ENCODE measurements around the gene STX18. TPM values are rescaled to one million over a fixed set of nuclear protein-coding genes. Genes with fewer than 3 reads are reported as not detected.

The STX18 gene
- total and polyA plus RNA-seq, 11 donors, result 10.1 to 26.1 (median 18.0) TPM

GRCh38 chr4:4491396-4491893 lies 50.4 kb downstream of the STX18 start:
- Histone ChIP-seq H3K9me3 (no peaks in the 10 kb centered on the region), H3K4me1 (peaks cover 0 to 19% (median 0%) of the 10 kb centered on the region in 12 donors), H3K36me3 (no peaks in the 10 kb centered on the region), H3K4me3 (no peak overlapping the region), H3K27me3 (no peaks in the 10 kb centered on the region), H3K27ac (no peak overlapping the region)
- intact Hi-C loops (cut with DNase I), result no loop called here
- DNase-seq (no peak), ATAC-seq (no peak)
- WGBS, 4 donors, result 87 to 91% (median 89%) methylated on average over 8 of the region's 8 CpGs
- TF ChIP-seq POLR2A (IDR thresholded peaks at IDR 0.05), result no peak
- TF ChIP-seq, protein P1, sequence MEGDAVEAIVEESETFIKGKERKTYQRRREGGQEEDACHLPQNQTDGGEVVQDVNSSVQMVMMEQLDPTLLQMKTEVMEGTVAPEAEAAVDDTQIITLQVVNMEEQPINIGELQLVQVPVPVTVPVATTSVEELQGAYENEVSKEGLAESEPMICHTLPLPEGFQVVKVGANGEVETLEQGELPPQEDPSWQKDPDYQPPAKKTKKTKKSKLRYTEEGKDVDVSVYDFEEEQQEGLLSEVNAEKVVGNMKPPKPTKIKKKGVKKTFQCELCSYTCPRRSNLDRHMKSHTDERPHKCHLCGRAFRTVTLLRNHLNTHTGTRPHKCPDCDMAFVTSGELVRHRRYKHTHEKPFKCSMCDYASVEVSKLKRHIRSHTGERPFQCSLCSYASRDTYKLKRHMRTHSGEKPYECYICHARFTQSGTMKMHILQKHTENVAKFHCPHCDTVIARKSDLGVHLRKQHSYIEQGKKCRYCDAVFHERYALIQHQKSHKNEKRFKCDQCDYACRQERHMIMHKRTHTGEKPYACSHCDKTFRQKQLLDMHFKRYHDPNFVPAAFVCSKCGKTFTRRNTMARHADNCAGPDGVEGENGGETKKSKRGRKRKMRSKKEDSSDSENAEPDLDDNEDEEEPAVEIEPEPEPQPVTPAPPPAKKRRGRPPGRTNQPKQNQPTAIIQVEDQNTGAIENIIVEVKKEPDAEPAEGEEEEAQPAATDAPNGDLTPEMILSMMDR (IDR thresholded peaks at IDR 0.05), result no peak

- TF ChIP-seq, protein P1 (IDR thresholded peaks at IDR 0.05), result no peak
- no peak for TF ChIP-seq POLR2A (IDR thresholded peaks at IDR 0.05)
- Histone ChIP-seq H3K4me3 (no peak overlapping the region), H3K27me3 (no peaks in the 10 kb centered on the region), H3K9me3 (no peaks in the 10 kb centered on the region), H3K4me1 (peaks cover 0 to 19% (median 0%) of the 10 kb centered on the region in 12 donors), H3K36me3 (no peaks in the 10 kb centered on the region), H3K27ac (no peak overlapping the region)
- 87 to 90% (median 88%) methylated on average over 5 of the region's 5 CpGs for WGBS, 4 donors
- DNase-seq, result no peak
- no peak for ATAC-seq
- intact Hi-C loops (cut with DNase I), result no loop called here
Measured at GRCh38 chr4:4490816-4491215, 51.0 kb downstream of the STX18 start.

GRCh38 chr4:4490041-4490440 lies 51.8 kb downstream of the STX18 start:
- H3K36me3 ChIP-seq, result no peaks in the 10 kb centered on the region
- 88 to 93% (median 90%) methylated on average over 3 of the region's 3 CpGs for WGBS, 4 donors
- peaks cover 0 to 19% (median 0%) of the 10 kb centered on the region in 12 donors for H3K4me1 ChIP-seq
- no peak for DNase-seq
- ATAC-seq, result no peak
- H3K4me3 ChIP-seq, result no peak overlapping the region
- no peaks in the 10 kb centered on the region for H3K9me3 ChIP-seq
- TF ChIP-seq POLR2A (IDR thresholded peaks at IDR 0.05), result no peak
- TF ChIP-seq, protein P1 (IDR thresholded peaks at IDR 0.05), result no peak
- H3K27me3 ChIP-seq, result no peaks in the 10 kb centered on the region
- intact Hi-C loops (cut with DNase I), result no loop called here
- no peak overlapping the region for H3K27ac ChIP-seq

GRCh38 chr4:4488405-4489404 lies 53.1 kb downstream of the STX18 start:
- H3K4me1 ChIP-seq, result peaks cover 0 to 19% (median 0%) of the 10 kb centered on the region in 12 donors
- H3K27ac ChIP-seq, result no peak overlapping the region
- TF ChIP-seq POLR2A (IDR thresholded peaks at IDR 0.05), result no peak
- TF ChIP-seq, protein P1 (IDR thresholded peaks at IDR 0.05), result peak; percentile 79 to 94 (median 88)
- peak; percentile 82 to 92 (median 86) for ATAC-seq
- 38 to 39% (median 38%) methylated on average over 6 of the region's 6 CpGs for WGBS, 4 donors
- no peaks in the 10 kb centered on the region for H3K9me3 ChIP-seq
- H3K27me3 ChIP-seq, result no peaks in the 10 kb centered on the region
- no peak overlapping the region for H3K4me3 ChIP-seq
- DNase-seq, result peak in 4 of 5 donors; percentile 35 to 55 (median 44)
- no peaks in the 10 kb centered on the region for H3K36me3 ChIP-seq
- intact Hi-C loops (cut with DNase I), result loop anchor here (2.0 to 10.0 kb wide), 11 partner anchors 376 to 1326 kb away; no protein-coding TSS in a partner anchor
